OCI-LY1 (cell line): ENCODE data around the gene ALG3.

Experiments used
- H2AFZ ChIP-seq: fragments of 200-600 bp; sonication (generic), shearing (Covaris generic); 2 replicates; pipeline ENCODE4 v1.6.0; 2014; ENCODE audit warnings: antibody characterized with exemption, mild to moderate bottlenecking, low read length
- H3F3A ChIP-seq: fragments of 200-600 bp; sonication (generic), shearing (Covaris generic); 2 replicates; pipeline ENCODE4 v1.6.0; 2014; ENCODE audit warnings: mild to moderate bottlenecking, antibody characterized with exemption, low read length, moderate library complexity; ENCODE audit not compliant: insufficient read depth
- H3K27ac ChIP-seq: fragments of 200-600 bp; sonication (generic); 2 replicates; pipeline ENCODE4 v1.5.1; 2014; ENCODE audit warnings: low read length, mixed run types, mild to moderate bottlenecking, low read depth; ENCODE audit not compliant: poor library complexity, severe bottlenecking
- H3K27me3 ChIP-seq: fragments of 200-600 bp; sonication (generic); 2 replicates; pipeline ENCODE4 v1.6.0; 2014; ENCODE audit warnings: antibody characterized with exemption, mild to moderate bottlenecking, low read length, moderate library complexity; ENCODE audit not compliant: insufficient read depth
- H3K36me3 ChIP-seq: fragments of 200-600 bp; sonication (generic); 2 replicates; pipeline ENCODE4 v1.6.1; 2014; ENCODE audit warnings: mild to moderate bottlenecking, antibody characterized with exemption, low read length, moderate library complexity, mixed read lengths; ENCODE audit not compliant: insufficient read depth
- H3K4me1 ChIP-seq: fragments of 200-600 bp; sonication (generic); 2 replicates; pipeline ENCODE4 v1.5.1; 2014; ENCODE audit warnings: mild to moderate bottlenecking, low read length, moderate library complexity; ENCODE audit not compliant: insufficient read depth, severe bottlenecking
- H3K4me2 ChIP-seq: fragments of 200-600 bp; sonication (generic), shearing (Covaris generic); 2 replicates; pipeline ENCODE4 v1.6.1; 2014; ENCODE audit warnings: low read length
- H3K4me3 ChIP-seq: fragments of 200-600 bp; sonication (generic); 2 replicates; pipeline ENCODE4 v1.5.1; 2014; ENCODE audit warnings: low read length, low read depth, mild to moderate bottlenecking, mixed read lengths; ENCODE audit not compliant: poor library complexity, severe bottlenecking
- H3K79me2 ChIP-seq: fragments of 200-600 bp; shearing (Covaris generic); 2 replicates; pipeline ENCODE4 v1.6.1; 2016; ENCODE audit warnings: mixed run types, low read length, mixed read lengths; ENCODE audit not compliant: insufficient read depth
- H3K9ac ChIP-seq: fragments of 200-600 bp; sonication (generic), shearing (Covaris generic); 2 replicates; pipeline ENCODE4 v1.6.1; 2014; ENCODE audit warnings: mild to moderate bottlenecking, low read length, mixed read lengths
- H3K9me2 ChIP-seq: fragments of 200-600 bp; sonication (generic), shearing (Covaris generic); 2 replicates; pipeline ENCODE4 v1.6.1; 2014; ENCODE audit warnings: low read depth, mild to moderate bottlenecking, low read length, mixed read lengths
- H3K9me3 ChIP-seq: fragments of 200-600 bp; shearing (Covaris generic); 2 replicates; pipeline ENCODE4 v1.6.1; 2014; ENCODE audit warnings: low read length, mixed read lengths
- H4K20me1 ChIP-seq: fragments of 200-600 bp; sonication (generic), shearing (Covaris generic); 2 replicates; pipeline ENCODE4 v1.6.0; 2016; ENCODE audit warnings: mild to moderate bottlenecking, low read length; ENCODE audit not compliant: insufficient read depth
- EZH2 ChIP-seq: fragments of 200-600 bp; sonication (generic), shearing (Covaris generic); IDR thresholded peaks from 2 replicates; pipeline ENCODE4 v1.8.0; 2017; ENCODE audit warnings: borderline replicate concordance, mixed run types, mild to moderate bottlenecking, antibody characterized with exemption, low read length, moderate library complexity, mixed read lengths
- TF ChIP-seq, protein P1 (sequence below): fragments of 200-600 bp; sonication (generic), shearing (Covaris generic); IDR thresholded peaks from 2 replicates; pipeline ENCODE4 v1.5.1; 2017; ENCODE audit warnings: mild to moderate bottlenecking, antibody characterized with exemption, low read length, moderate library complexity, mixed read lengths

Gene ALG3

GRCh38 chr3:184241141-184241446, 7.7 kb downstream of the ALG3 start:
- Histone ChIP-seq H3K27ac (no peak overlapping the region), H3K4me3 (no peak overlapping the region), H3K4me1 (no peaks in the 10 kb centered on the region), H3F3A (no peaks in the 10 kb centered on the region), H3K9me2 (no peaks in the 10 kb centered on the region), H2AFZ (no peak overlapping the region), H3K79me2 (no peaks in the 10 kb centered on the region), H3K4me2 (no peak overlapping the region), H3K27me3 (no peaks in the 10 kb centered on the region), H3K36me3 (peaks cover 42% of the 10 kb centered on the region), H3K9me3 (no peaks in the 10 kb centered on the region), H3K9ac (no peak overlapping the region), H4K20me1 (no peaks in the 10 kb centered on the region)
- TF ChIP-seq, protein P1, sequence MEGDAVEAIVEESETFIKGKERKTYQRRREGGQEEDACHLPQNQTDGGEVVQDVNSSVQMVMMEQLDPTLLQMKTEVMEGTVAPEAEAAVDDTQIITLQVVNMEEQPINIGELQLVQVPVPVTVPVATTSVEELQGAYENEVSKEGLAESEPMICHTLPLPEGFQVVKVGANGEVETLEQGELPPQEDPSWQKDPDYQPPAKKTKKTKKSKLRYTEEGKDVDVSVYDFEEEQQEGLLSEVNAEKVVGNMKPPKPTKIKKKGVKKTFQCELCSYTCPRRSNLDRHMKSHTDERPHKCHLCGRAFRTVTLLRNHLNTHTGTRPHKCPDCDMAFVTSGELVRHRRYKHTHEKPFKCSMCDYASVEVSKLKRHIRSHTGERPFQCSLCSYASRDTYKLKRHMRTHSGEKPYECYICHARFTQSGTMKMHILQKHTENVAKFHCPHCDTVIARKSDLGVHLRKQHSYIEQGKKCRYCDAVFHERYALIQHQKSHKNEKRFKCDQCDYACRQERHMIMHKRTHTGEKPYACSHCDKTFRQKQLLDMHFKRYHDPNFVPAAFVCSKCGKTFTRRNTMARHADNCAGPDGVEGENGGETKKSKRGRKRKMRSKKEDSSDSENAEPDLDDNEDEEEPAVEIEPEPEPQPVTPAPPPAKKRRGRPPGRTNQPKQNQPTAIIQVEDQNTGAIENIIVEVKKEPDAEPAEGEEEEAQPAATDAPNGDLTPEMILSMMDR = no peak
- no peak for TF ChIP-seq EZH2

DNA sequence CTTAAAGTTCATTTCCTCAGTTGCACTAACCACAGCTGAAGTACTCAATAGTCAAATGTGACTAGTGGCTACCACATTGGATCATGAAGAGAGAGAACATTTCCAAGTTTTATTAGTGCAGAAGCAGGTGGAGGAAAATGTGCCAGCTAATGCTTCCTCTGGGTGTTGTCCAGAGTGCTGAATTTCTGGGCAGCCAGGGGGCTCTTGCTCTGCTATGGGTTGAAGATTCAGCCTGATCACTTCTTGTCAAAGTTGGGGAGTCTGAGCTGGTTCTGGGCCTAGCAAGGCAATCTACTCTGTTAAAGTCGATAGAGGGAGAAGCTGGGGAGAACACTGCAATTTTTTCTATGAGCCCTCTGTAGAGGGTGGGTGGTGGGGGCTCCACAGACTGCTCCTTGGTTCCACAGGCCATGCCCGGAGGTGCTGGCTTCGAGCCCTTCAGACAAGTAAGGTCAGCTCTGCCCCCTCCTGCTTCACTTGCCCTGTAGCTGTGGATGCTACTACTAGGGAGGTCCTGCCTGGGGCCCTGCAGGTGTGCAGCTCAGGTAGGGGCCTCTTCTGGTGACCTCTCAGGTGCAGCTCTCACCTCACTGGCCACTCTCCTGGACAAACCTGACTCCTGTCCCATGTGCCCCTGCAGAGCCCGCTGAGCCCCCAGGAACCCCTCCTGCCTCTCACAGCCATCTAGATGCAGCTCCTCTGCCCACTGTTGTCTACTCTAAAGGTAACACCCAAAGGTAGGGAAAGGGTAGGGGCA, 8.2 kb downstream of the ALG3 start:
- Histone ChIP-seq H3K36me3 (peaks cover 37% of the 10 kb centered on the region), H3K4me1 (no peaks in the 10 kb centered on the region), H3K4me2 (no peak overlapping the region), H3K9me2 (no peaks in the 10 kb centered on the region), H3K27ac (no peak overlapping the region), H3K27me3 (no peaks in the 10 kb centered on the region), H3K79me2 (no peaks in the 10 kb centered on the region), H4K20me1 (no peaks in the 10 kb centered on the region), H3F3A (no peaks in the 10 kb centered on the region), H3K4me3 (no peak overlapping the region), H3K9me3 (no peaks in the 10 kb centered on the region), H3K9ac (no peak overlapping the region), H2AFZ (no peak overlapping the region)
- no peak for TF ChIP-seq EZH2
- TF ChIP-seq, protein P1 = no peak

DNA sequence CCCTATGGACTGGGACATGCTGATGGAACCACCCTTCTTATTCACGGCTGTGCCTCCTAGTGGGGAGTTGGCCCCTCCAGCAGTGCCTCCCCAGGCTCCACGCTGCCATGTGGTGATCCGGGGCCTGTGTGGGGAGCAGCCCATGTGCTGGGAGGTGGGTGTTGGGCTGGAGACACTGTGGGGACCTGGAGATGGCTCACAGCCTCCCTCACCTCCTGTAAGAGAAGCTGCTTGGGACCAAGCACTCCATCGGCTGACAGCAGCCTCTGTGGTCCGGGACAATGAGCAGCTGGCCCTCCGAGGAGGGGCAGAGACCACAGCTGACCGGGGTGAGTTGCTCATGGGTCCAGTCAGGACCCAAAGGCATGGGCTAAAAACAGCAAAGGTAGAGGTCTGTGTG, 9.1 kb downstream of the ALG3 start:
- Histone ChIP-seq H4K20me1 (no peaks in the 10 kb centered on the region), H3F3A (no peaks in the 10 kb centered on the region), H3K9me3 (no peaks in the 10 kb centered on the region), H2AFZ (no peak overlapping the region), H3K36me3 (peaks cover 28% of the 10 kb centered on the region), H3K4me1 (no peaks in the 10 kb centered on the region), H3K4me2 (no peak overlapping the region), H3K27ac (no peak overlapping the region), H3K27me3 (no peaks in the 10 kb centered on the region), H3K9me2 (no peaks in the 10 kb centered on the region), H3K4me3 (no peak overlapping the region), H3K79me2 (no peaks in the 10 kb centered on the region), H3K9ac (no peak overlapping the region)
- no peak for TF ChIP-seq EZH2
- TF ChIP-seq, protein P1 = no peak
